Esophagus muscularis mucosa (tissue), 4 donors: ENCODE measurements around the gene SELENON. TPM values are rescaled to one million over a fixed set of nuclear protein-coding genes. Genes with fewer than 3 reads are reported as not detected.

Experiments
- DNase-seq: peaks from one replicate; pipeline ENCODE4 v3.0.0-alpha.2; 2017; ENCODE audit errors: extremely low spot score
- H3K27ac ChIP-seq, 4 donors: fragments of 200-600 bp; sonication (generic); replicated peaks in 1 of 4; 1 replicate in 3 of 4; 2 replicates in 1 of 4; pipeline ENCODE4 v1.5.1; 2016 to 2019; ENCODE audit warnings: mild to moderate bottlenecking in 1 of 4
- H3K27me3 ChIP-seq, 4 donors: fragments of 200-600 bp; sonication (generic); one replicate each; pipeline versions ENCODE4 v1.5.1 to v1.6.0; 2016 to 2019
- H3K36me3 ChIP-seq, 4 donors: fragments of 200-600 bp; sonication (generic); one replicate each; pipeline ENCODE4 v1.5.1; 2016 to 2019
- H3K4me1 ChIP-seq, 4 donors: fragments of 200-600 bp; sonication (generic); one replicate each; pipeline ENCODE4 v1.5.1; 2016 to 2019
- H3K4me3 ChIP-seq, 4 donors: fragments of 200-600 bp; sonication (generic); 1 replicate in 2 of 4; 2 replicates in 2 of 4; pipeline ENCODE4 v1.5.1; 2016 to 2019; ENCODE audit warnings: mild to moderate bottlenecking in 4 of 4, moderate library complexity in 1 of 4
- H3K9me3 ChIP-seq, 4 donors: fragments of 200-600 bp; sonication (generic); 1 replicate in 3 of 4; 2 replicates in 1 of 4; pipeline ENCODE4 v1.5.1; 2016 to 2019
- CTCF ChIP-seq, 3 experiments: fragments of 200-600 bp in 2 of 3; fragments of 450-650 bp in 1 of 3; sonication (generic) in 2 of 3; IDR thresholded peaks; one replicate each; pipeline ENCODE4 v1.5.1; 2017 to 2019; ENCODE audit warnings: antibody characterized with exemption in 3 of 3, mild to moderate bottlenecking in 2 of 3, moderate library complexity in 1 of 3
- EP300 ChIP-seq: sonication (generic); formaldehyde crosslinking; IDR thresholded peaks from one replicate; pipeline ENCODE4 v1.6.1; 2017; ENCODE audit warnings: antibody characterized with exemption
- POLR2A ChIP-seq: fragments of 450-650 bp; IDR thresholded peaks from one replicate; pipeline ENCODE4 v1.6.1; 2017; ENCODE audit warnings: antibody characterized with exemption, moderate library complexity, mild to moderate bottlenecking, low read depth
- POLR2AphosphoS5 ChIP-seq, 2 donors: sonication (generic); formaldehyde crosslinking; IDR thresholded peaks; one replicate each; pipeline ENCODE4 v1.6.1; 2017; ENCODE audit warnings: antibody characterized with exemption in 2 of 2
- WGBS: methylation state at CpG from one replicate; pipeline ENCODE4 v1.1.5; 2018; 5-methylcytosine and 5-hydroxymethylcytosine counted together
- intact Hi-C: fragments of 100-400 bp; cut with DNase I; formaldehyde crosslinking; loops from one replicate; pipeline ENCODE4 v1.15.1; 2023
- total RNA-seq, 4 donors: library from RNA; depleted of rRNA; stranded (reverse); fragments of >200 nt; gene quantifications; one replicate each; pipeline versions ENCODE4 v1.1.0 to v1.2.1, GENCODE V29; 2016

SELENON gene
- total RNA-seq, 4 donors from 2014 or later: 35.3 to 75.1 (median 50.5) TPM

DNA sequence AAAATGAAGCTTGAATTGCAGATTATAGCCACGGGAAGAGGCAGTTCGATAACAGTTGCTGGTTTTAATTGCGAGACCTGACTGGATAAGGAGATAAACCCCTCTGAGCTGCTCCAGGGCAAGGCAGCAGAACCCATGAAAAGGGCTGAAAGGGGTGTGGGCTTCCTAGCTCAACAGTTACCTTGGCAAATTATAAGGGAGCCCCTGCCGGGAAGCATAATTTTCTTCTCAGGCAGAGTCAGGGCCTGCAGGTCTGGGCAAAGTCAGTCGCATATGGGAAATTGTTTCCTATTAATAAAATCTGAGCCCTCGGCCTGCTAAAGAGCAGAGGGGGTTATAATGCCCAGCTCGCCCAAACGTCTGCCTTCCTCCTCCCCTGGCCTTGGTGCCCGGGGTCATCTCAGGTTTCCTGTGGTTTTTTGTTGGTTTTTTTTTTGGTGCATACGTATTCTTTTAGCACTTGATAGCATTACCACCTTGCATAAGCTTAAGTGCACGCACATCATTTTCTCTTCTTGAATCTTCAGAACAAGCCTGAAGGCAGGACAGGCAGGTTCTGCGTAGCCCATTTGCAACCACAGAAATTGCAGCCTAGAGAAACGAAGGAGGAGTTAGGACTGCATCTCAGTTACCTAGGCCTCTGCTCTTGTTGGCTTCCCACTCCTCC lies 33.9 kb upstream of the SELENON start:
- H3K9me3 ChIP-seq: no peaks in the 10 kb centered on the region
- no peak overlapping the region for H3K27ac ChIP-seq
- no peak overlapping the region for H3K4me3 ChIP-seq
- intact Hi-C loops: no loop called here
- H3K4me1 ChIP-seq: peaks cover 11 to 25% (median 13%) of the 10 kb centered on the region in 4 donors
- peaks cover 0 to 39% (median 17%) of the 10 kb centered on the region in 4 donors for H3K36me3 ChIP-seq
- TF ChIP-seq POLR2A: no peak
- no peak for TF ChIP-seq POLR2AphosphoS5 (IDR thresholded peaks at IDR 0.05)
- TF ChIP-seq CTCF (IDR thresholded peaks at IDR 0.05): no peak
- TF ChIP-seq EP300: no peak
- H3K27me3 ChIP-seq: no peaks in the 10 kb centered on the region
- 73% methylated on average over 13 of the region's 13 CpGs for WGBS
- no peak for DNase-seq

DNA sequence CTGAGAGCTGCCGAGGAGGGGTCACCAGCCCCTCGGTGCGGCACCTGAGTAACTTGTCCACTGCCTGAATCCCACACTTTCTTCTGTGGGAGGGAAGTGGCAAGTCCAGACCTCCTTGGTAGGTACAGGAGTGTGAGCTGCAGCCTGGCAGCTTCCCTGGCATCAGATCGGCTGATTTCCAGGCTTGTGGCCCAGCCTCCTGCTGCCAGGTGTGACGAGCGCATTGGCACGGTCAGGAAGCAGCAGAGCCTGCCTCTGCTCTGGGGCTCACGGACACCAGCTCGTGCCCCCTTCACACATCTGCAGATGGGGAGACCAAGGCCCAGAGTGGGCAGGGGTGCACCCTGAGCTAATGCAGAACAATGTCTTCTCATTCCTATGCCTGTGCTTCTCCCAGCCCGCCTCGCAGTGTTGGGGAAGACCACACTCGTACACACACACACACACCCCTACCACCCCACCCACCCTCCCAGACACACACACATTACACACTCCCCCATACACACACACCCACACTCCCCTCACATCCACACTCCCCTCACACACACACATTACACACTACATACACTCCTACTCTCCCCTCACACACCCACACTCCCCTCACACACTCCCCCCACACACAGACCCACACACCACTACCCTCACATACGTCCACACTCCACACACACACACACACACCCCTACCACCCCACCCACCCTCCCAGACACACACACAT lies 33.1 kb upstream of the SELENON start:
- H3K27ac ChIP-seq: no peak overlapping the region
- intact Hi-C loops: no loop called here
- H3K9me3 ChIP-seq: no peaks in the 10 kb centered on the region
- peaks cover 2 to 41% (median 20%) of the 10 kb centered on the region in 4 donors for H3K36me3 ChIP-seq
- no peak overlapping the region for H3K4me3 ChIP-seq
- no peak for DNase-seq
- WGBS: 85% methylated on average over 9 of the region's 13 CpGs
- no peaks in the 10 kb centered on the region for H3K27me3 ChIP-seq
- peaks cover 14 to 32% (median 20%) of the 10 kb centered on the region in 4 donors for H3K4me1 ChIP-seq
- TF ChIP-seq CTCF (IDR thresholded peaks at IDR 0.05) (no peak), POLR2A (no peak)

- no peak for DNase-seq
- TF ChIP-seq POLR2AphosphoS5 (IDR thresholded peaks at IDR 0.05) (no peak), CTCF (IDR thresholded peaks at IDR 0.05) (no peak), EP300 (no peak), POLR2A (no peak)
- Histone ChIP-seq H3K9me3 (no peaks in the 10 kb centered on the region), H3K4me1 (peaks cover 14 to 36% (median 20%) of the 10 kb centered on the region in 4 donors), H3K27me3 (no peaks in the 10 kb centered on the region), H3K36me3 (peaks cover 7 to 46% (median 25%) of the 10 kb centered on the region in 4 donors), H3K27ac (no peak overlapping the region), H3K4me3 (no peak overlapping the region)
- intact Hi-C loops: no loop called here
These were observed 32.6 kb upstream of the SELENON start for GRCh38 chr1:25767437-25767770.

GRCh38 chr1:25768999-25769398 lies 31.0 kb upstream of the SELENON start:
- intact Hi-C loops: no loop called here

More at GRCh38 chr1:25768999-25769398, 31.0 kb upstream of the SELENON start:
- peaks cover 7 to 39% (median 23%) of the 10 kb centered on the region in 4 donors for H3K36me3 ChIP-seq
- peaks cover 14 to 36% (median 20%) of the 10 kb centered on the region in 4 donors for H3K4me1 ChIP-seq
- H3K4me3 ChIP-seq: no peak overlapping the region
- no peak for DNase-seq
- no peaks in the 10 kb centered on the region for H3K27me3 ChIP-seq
- no peak overlapping the region for H3K27ac ChIP-seq
- no peak for TF ChIP-seq POLR2AphosphoS5 (IDR thresholded peaks at IDR 0.05)
- TF ChIP-seq POLR2A: no peak
- no peak for TF ChIP-seq EP300
- TF ChIP-seq CTCF (IDR thresholded peaks at IDR 0.05): no peak
- H3K9me3 ChIP-seq: no peaks in the 10 kb centered on the region
- WGBS: 95% methylated on average over 2 of the region's 2 CpGs
